GM21529 (cell line): ENCODE measurements around the gene SNX30.

ENCODE experiments used
- ATAC-seq: cut with Tn5 transposase; IDR thresholded peaks from one replicate; pipeline ENCODE4 v1.9.1; 2021; ENCODE audit not compliant: unreplicated experiment

Gene SNX30

GRCh38 chr9:112751056-112751795, 666 bp downstream of the SNX30 start:
- ATAC-seq, result peak; percentile 43

GRCh38 chr9:112752334-112753125, 2.0 kb downstream of the SNX30 start:
- no peak for ATAC-seq

DNA sequence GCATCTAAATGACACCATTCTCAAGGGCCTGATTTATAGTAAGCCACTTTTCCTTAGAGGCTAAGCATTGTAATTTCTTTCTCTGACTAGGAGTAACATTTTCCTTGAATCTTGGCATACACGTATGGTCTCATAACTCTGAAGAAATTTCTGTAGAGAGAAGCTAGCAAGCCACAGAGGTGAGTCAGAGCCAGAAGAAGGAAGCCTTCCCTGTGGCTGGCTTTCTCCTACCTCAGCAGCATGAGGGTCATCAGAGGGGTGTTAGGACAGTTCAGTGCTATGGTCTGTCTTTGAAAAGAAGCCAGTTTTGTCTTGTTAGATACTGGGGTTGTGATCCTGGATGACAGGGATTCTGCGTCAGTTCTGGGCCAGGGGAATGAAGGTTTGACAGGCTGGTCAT, 3.2 kb downstream of the SNX30 start:
- no peak for ATAC-seq

GRCh38 chr9:112754578-112754977, 4.0 kb downstream of the SNX30 start:
- ATAC-seq, result no peak

GRCh38 chr9:112755016-112755427, 4.5 kb downstream of the SNX30 start:
- ATAC-seq, result no peak

DNA sequence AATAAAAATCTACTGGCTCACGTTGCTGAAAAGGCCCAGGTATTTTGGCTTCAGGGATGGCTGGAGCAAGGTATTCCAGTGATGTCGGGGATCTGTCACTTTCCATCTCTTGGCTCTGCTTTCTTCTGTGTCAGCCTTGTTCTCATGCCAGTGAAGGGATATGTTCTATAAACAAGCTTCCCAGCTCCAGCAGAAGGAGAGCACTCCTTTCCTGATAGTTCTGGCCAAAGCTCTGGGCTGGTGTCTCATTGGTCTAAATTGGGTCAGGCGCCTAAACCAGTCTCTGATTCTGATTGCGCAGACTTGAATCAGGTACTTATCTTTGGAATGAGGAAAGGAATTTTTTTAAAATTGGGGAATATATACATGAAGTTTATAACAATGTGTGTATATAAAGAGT, 5.1 kb downstream of the SNX30 start:
- no peak for ATAC-seq

DNA sequence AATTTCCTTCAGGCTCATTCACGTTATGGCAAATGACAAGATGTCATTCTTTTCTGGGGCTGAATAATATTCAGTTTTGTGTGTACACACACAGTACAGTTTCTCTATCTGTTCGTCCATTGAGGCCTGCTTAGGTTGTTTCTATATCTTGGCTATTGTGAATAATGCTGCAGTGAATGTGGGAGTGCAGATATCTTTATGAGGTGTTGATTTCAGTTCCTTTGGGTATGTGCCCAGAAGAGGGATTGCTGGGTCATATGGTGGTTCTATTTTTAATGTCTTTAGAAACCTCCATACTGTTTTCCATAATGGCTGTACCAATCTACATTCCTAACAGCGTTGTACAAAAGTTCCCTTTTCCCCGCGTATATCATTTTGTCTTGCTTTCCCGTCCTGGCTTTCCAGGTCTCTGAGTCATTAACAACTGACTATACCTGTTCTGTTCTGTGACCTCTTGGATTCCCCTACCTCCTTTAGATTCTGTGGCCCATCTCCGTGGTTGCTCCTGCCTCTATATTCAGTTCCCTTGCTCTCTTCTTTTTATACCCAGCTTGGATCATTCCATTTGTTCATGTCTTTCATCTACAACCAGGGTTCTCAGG, 6.8 kb downstream of the SNX30 start:
- ATAC-seq, result no peak

- ATAC-seq, result no peak
Measured at GRCh38 chr9:112757940-112758339, 7.4 kb downstream of the SNX30 start.

GRCh38 chr9:112760821-112761220, 10.3 kb downstream of the SNX30 start:
- no peak for ATAC-seq

DNA sequence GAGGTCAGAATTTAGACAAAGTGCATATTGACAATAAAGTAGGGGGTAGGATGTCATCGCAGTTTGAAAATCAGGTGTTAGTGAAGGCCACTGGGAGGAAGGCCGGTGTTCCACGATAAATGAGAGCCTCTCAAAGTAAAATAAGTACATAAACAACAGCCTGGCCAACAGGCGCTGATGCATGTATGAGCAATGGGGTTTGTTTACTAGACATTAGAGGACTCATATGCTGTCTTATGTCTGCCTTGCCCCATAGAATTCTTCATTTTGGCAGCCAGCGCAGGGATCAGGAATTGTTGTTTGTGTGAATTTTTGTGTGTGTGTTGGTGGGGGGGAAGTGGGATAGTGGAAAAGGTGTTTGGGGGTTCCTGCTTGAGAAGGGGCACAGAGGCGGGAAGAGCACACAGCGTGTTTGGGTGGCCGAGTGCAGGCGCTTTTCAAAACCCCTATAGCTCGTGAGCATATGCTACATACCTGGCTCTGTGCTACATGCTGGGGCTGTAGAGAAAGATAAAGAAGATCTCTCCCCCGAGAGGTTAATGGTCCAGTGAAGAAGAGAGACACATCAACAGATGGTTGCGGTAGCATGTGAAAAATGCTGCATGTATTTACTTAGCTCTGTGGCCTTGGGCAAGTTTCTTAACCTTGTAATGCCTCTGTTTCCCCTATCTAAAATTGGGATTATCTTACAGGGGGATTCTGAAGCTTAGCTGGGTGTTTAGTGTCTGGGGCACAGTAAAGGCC, 11.5 kb downstream of the SNX30 start:
- ATAC-seq, result no peak

DNA sequence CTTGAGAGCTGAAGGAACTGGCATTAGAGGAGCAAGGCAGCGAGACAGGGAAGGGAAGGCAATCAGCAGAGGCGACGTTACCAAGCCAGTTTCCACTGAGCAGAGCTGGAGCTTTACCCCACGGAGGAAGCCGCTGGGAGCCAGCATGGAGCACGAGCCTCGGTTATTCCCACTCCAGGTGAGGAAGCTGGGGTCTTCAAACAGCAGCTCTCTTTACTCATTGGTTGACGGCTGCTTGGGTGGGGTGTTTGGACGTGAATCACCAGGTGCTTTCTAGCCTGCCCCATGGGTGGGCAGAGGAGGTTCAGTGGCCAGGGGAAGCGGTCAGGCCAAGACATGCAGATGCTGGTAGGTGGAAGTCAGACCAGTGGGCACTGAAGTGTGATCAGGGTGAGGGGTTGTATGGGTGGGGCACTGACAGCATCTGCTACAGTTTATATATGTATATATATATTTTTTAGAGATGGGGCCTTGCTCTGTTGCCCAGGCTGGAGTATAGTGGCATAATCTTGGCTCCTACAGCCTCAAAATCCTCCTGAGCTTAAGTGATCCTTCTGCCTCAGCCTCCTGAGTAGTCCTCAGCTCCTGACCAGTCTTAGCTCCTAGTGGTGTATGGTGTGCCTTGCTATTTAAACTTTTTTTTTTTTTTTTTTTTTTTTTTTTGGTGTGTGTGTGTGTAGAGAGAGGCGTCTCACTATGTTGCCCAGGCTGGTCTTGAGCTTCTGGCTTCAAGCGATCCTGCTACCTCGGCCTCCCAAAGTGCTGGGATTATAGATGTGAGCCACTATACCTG, 12.4 kb downstream of the SNX30 start:
- ATAC-seq, result no peak

- no peak for ATAC-seq
Measured at GRCh38 chr9:112764344-112764743, 13.8 kb downstream of the SNX30 start.

GRCh38 chr9:112764837-112765236, 14.3 kb downstream of the SNX30 start:
- ATAC-seq, result no peak

DNA sequence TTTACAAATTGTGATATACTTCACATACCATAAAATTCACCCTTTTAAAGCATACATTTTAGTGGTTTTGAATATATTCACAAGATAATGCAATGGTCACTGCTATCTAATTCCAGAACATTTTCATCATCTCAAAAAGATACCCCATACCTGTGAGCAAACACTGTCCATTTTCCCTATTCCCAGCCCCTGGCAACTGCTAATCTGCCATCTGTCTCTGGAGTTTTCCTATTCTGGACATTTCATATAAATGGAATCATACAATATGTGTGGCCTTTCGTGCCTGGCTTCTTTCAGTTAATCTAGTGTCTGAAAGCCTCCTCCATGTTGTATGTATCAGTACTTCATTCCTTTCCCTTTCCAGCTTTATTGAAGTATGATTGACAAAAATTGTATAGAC, 14.7 kb downstream of the SNX30 start:
- no peak for ATAC-seq

DNA sequence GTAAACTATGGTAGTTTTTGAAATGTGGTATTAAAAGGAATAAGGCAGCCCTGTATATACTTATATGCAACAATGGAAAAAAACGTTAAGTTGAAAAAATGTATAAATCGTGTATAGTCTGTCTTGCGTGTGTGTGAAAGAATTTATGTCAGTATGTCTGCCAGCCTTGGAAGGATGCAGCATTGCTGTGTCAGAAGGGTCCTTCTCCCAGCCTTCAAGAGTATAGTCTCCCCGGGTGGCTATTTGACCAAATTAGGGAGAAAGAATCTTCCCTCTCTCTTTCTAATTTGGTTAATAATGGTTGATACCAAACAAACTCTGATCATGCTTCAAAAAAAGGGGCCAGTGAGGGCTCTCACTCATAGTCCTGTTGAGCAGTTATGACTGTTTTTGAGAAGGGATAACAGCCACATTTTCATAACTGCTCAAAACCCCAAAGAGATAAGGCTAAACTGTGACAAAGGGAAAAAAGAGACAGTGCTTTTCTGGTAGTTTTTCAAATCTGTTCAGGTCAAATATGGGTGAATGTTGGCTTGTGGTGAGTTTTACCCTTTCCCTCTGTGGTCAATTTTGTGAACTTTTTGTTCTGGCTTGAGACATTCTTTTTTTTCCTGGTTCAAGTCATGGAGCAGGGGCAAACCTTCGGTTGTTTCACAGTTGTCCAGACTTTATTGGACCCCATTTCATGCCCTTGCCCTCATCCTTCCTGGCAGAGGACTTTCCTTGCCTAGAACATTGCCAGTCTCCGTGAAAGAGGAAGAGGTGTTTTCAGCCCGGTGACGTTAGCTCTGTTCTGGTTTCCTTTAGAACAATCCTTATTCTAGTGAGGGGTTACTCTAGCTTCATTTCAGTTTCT, 21.0 kb downstream of the SNX30 start:
- peak; percentile 48 for ATAC-seq

DNA sequence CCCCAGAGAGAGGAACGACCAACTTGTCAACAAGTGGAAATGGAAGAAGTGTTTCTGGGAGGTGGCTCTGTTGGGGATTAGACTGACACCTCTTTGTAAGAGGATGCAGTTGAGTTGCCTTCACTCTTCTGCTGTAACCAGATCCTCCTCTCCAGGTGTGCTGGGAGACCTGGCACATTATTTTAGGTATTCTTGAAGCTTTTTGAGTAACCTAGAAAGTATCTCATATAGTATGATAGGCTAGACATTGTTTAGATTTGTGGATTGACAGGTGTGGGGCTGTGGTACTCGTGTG, 21.6 kb downstream of the SNX30 start:
- ATAC-seq, result no peak

DNA sequence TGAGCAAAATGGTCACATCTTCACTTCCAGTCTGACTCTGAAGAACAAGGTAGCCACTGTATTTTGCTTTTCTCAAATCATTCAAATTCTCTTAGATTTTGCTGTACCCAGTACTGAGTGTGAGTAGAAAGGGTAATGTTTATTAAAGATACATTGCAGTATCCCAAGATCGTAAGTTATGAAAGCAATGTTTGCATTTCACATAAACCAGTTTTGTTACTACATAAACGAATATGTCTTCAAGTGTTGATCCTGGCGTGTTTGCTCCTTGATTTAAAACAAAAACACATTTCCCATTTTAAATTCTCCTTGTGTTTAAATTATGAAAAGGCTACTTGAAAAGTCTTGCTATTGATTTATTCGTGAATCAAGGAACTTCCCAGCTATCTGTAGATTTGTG, 22.0 kb downstream of the SNX30 start:
- ATAC-seq, result no peak

- ATAC-seq, result peak; percentile 42
Measured at GRCh38 chr9:112774006-112774996, 23.7 kb downstream of the SNX30 start.

DNA sequence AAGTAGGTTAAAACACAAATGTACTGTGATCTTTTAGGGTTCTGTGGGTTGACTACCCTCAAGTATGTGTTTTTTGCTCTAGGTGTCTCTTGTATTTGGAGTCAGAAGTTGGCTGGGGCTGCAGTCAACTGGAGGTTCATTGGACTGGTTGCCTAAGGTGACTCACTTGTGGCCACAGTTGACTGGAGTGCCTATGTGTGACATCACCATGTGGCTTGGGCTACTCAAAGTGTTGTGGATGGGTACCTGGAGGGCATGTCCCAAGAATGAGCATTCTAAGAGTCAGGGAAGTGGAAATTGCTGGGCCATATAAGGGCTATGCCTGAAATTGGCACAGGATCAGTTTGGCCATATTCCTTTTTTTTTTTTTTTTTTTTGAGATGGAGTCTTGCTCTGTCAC, 27.4 kb downstream of the SNX30 start:
- ATAC-seq, result no peak
